ENCODE data around the gene ZC3H18. TPM values are rescaled to one million over a fixed set of nuclear protein-coding genes. Genes with fewer than 3 reads are reported as not detected.
A peak's percentile ranks its signal among the peaks of the same experiment; 100 is the strongest.
"Not testable (repeated sequence)": the region's sequence is repeated elsewhere in the genome, so short reads cannot be mapped to it uniquely, and the experiment has no call there.

ZC3H18 gene
- total and polyA plus RNA-seq, 5 donors: 17.5 to 25.1 (median 19.6) TPM

DNA sequence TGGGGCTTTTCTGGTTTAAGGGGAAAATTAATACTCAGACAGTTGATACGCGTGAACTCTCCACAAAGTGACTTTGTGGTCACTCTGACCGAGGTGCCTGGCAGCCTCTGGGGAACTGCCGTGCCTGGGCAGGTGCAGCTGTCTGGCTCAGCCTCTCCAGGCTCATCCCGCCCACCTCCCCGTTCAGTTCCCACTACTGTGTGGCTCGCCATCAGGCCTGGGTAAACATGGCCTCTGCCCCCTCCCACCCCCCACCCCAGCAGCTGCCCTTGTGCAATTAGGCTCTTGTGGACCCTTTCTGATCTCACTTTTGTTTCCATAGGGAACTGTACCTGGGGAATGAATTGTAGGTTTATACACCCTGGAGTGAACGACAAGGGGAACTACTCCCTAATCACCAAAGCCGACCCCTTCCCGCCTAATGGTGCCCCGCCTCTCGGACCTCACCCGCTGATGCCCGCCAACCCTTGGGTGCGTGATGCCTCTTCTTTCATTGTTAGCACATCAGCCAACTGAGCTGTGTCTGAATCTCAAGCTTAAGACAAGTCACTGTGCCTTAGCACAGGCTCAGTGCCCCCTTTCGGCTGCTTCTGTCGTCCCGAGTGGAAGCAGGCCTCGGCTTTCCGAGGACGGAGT is 27.8 kb downstream of the ZC3H18 start:
- intact Hi-C loops (cut with DNase I): no loop called here
- Histone ChIP-seq H3K9me3 (ENCODE audit: control insufficient read depth, low read length) (no peaks in the 10 kb centered on the region), H3K27me3 (ENCODE audit: control insufficient read depth, insufficient read depth) (no peaks in the 10 kb centered on the region), H3K4me3 (ENCODE audit: low read length) (no peak overlapping the region), H3K27ac (ENCODE audit: low read length) (peak overlapping the region; percentile 6), H3K4me1 (ENCODE audit: control insufficient read depth, insufficient read depth, low read length) (peaks cover 10% of the 10 kb centered on the region)
- WGBS: 89% methylated on average over 21 of the region's 21 CpGs
- ATAC-seq: no peak
- no peak for DNase-seq

DNA sequence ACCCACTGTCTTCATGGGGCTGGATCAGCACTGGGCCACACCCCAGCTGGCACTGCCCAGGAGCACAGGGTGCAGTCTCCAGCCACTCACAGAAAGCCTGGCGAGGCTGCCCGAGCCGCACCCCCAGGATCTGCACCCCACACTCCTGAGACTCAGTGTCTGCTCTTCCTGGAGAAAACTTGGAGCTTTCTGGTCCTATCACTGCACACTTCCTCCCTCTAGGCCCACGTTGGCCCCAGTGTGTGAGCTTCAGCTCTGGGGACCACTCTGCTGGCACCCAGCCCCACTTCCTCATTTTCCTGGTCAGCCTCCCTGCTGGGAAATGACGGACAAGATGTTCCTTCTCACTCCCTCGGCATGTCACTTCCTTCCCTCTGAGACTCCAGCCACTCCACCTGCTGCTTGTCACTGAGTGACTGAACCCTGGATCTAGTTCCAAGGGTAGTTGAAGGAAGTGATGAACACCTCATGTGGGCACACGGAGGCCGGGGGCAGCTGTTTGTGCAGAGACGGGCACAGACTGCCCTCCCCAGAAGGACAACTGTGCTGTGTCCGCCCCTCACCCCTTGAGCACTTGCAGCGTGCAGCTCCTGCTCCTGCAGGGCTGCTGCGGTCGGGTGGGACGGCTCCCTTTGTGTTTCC is 29.0 kb downstream of the ZC3H18 start:
- Histone ChIP-seq H3K27me3 (ENCODE audit: control insufficient read depth, insufficient read depth) (no peaks in the 10 kb centered on the region), H3K4me1 (ENCODE audit: control insufficient read depth, insufficient read depth, low read length) (peaks cover 10% of the 10 kb centered on the region), H3K9me3 (ENCODE audit: control insufficient read depth, low read length) (no peaks in the 10 kb centered on the region), H3K4me3 (ENCODE audit: low read length) (no peak overlapping the region), H3K27ac (ENCODE audit: low read length) (peak overlapping the region; percentile 95)
- peak; percentile 83 to 91 for ATAC-seq
- WGBS: 57% methylated on average over 14 of the region's 14 CpGs
- intact Hi-C loops (cut with DNase I): no loop called here
- peak; percentile 84 to 94 (median 94) for DNase-seq

DNA sequence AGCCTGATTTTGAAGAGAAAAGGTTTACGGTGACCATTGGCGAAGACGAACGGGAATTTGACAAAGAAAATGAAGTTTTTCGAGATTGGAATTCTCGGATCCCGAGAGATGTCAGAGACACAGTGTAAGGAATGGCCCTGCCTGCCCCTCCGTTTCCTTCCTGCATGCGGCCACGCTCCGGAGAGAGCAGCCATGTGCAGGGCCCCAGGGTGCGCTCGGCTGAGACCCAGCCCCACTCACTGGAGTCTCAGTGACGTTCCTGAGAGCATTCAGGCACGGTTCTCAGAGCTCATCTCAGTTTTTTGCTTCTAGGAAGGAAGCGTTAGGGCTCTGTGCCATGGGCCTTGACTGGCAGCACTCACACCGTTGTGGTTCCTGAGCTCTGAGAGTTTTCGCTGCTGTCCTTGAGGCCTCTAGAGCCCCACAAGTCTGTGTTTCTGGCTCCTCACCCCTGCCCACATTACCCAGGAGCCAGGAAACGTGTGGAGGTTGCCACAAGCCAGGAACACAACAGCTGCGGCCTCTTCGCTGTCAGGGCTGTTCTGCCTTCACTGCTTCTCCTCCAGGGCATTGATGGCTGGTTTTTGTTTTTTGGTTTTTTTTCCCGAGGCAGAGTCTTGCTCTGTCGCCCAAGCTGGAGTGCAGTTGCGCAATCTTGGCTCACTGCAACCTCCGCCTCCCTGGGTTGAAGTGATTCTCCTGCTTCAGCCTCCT is 29.8 kb downstream of the ZC3H18 start:
- Histone ChIP-seq H3K27me3 (ENCODE audit: control insufficient read depth, insufficient read depth) (no peaks in the 10 kb centered on the region), H3K27ac (ENCODE audit: low read length) (peak overlapping the region; percentile 83), H3K4me1 (ENCODE audit: control insufficient read depth, insufficient read depth, low read length) (peaks cover 8% of the 10 kb centered on the region), H3K4me3 (ENCODE audit: low read length) (no peak overlapping the region), H3K9me3 (ENCODE audit: control insufficient read depth, low read length) (no peaks in the 10 kb centered on the region)
- WGBS: 73% methylated on average over 25 of the region's 25 CpGs
- peak; percentile 57 to 83 (median 67) for DNase-seq
- intact Hi-C loops (cut with DNase I): no loop called here
- peak; percentile 3 to 35 for ATAC-seq

DNA sequence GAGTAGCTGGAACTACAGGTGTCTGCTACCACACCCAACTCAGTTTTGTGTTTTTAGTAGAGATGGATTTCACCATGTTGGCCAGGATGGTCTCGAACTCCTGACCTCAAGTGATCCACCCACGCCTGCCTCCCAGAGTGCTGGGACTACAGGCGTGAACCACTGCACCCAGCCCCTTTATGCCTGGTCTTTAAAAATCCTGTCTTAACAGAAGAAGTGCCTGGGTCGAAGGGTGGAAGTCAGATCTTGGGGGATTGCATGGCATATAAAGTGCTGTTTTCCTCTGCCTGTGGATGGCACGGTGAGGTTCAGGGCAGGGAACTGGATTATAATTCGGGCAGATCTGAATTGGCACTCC is 30.3 kb downstream of the ZC3H18 start:
- 93% methylated on average over 6 of the region's 6 CpGs for WGBS
- no peak for ATAC-seq
- no peak overlapping the region for H3K4me3 ChIP-seq (ENCODE audit: low read length)
- no peaks in the 10 kb centered on the region for H3K27me3 ChIP-seq (ENCODE audit: control insufficient read depth, insufficient read depth)
- no peaks in the 10 kb centered on the region for H3K9me3 ChIP-seq (ENCODE audit: control insufficient read depth, low read length)
- intact Hi-C loops (cut with DNase I): no loop called here
- no peak for DNase-seq
- peak overlapping the region; percentile 83 for H3K27ac ChIP-seq (ENCODE audit: low read length)
- H3K4me1 ChIP-seq (ENCODE audit: control insufficient read depth, insufficient read depth, low read length): peaks cover 8% of the 10 kb centered on the region

DNA sequence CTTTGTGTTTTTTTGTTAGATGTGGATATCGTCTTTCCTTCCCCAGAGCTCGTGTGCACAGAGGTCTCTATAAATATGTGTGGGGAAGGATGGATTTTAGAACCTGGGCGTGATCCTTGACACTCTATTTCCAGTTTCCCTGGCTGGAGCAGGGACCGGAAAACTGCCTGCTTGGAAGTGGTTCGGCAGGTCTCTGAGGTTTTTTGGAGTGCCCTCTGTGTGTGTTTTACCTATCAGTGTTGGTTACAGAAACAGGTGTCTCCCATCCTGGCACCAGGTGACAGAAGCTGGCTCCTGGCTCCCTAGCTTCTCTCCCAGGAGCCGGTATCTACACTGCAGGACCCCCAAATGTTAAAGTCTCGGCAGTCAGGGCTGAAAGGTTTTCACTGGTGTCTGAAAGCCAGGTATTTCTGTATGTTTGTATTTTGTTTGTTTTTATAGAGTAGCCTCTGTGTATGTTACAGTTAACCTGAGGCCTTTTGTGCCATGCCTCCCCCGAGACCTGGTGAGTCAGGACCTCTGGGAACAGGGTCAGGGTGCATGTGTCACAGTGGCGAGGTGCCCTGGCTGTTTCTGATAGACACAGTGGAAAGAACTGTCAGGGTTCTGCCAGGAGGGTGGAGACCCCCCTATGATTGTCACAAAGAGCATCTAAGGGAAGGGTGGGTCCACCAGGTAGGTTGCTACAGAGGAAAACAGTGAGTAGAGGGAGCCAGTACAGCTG is 31.3 kb downstream of the ZC3H18 start:
- WGBS: 90% methylated on average over 9 of the region's 9 CpGs
- ATAC-seq: no peak

DNA sequence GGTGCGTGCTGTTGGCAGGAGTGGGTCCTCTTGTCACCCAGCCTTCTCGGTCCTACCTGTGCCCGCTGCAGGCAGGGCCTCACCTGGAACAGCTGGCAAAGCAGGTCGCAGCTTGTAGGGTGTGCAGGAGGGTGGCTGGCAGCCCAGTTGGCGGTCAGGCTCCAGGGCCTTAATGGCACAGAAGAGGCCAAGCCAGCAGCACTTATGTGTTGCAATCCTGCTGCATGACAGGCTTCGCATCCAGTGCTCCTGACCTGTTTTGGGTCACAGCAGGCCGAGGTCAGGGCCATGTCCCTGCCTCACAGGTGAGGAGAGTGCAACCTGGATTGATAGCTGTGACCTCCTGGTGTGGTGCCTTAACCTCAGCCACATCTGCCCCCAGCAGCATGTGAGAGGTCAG is 31.9 kb downstream of the ZC3H18 start:
- Histone ChIP-seq H3K27ac (ENCODE audit: low read length) (no peak overlapping the region), H3K27me3 (ENCODE audit: control insufficient read depth, insufficient read depth) (no peaks in the 10 kb centered on the region), H3K9me3 (ENCODE audit: control insufficient read depth, low read length) (no peaks in the 10 kb centered on the region), H3K4me3 (ENCODE audit: low read length) (no peak overlapping the region), H3K4me1 (ENCODE audit: control insufficient read depth, insufficient read depth, low read length) (peaks cover 8% of the 10 kb centered on the region)
- DNase-seq: no peak
- intact Hi-C loops (cut with DNase I): no loop called here
- no peak for ATAC-seq
- WGBS: 89% methylated on average over 7 of the region's 7 CpGs

More for the DNA sequence above, 31.3 kb downstream of the ZC3H18 start:
- intact Hi-C loops (cut with DNase I): no loop called here
- no peaks in the 10 kb centered on the region for H3K9me3 ChIP-seq (ENCODE audit: control insufficient read depth, low read length)
- H3K4me1 ChIP-seq (ENCODE audit: control insufficient read depth, insufficient read depth, low read length): peaks cover 8% of the 10 kb centered on the region
- H3K27ac ChIP-seq (ENCODE audit: low read length): no peak overlapping the region
- DNase-seq: no peak
- H3K27me3 ChIP-seq (ENCODE audit: control insufficient read depth, insufficient read depth): no peaks in the 10 kb centered on the region
- no peak overlapping the region for H3K4me3 ChIP-seq (ENCODE audit: low read length)

DNA sequence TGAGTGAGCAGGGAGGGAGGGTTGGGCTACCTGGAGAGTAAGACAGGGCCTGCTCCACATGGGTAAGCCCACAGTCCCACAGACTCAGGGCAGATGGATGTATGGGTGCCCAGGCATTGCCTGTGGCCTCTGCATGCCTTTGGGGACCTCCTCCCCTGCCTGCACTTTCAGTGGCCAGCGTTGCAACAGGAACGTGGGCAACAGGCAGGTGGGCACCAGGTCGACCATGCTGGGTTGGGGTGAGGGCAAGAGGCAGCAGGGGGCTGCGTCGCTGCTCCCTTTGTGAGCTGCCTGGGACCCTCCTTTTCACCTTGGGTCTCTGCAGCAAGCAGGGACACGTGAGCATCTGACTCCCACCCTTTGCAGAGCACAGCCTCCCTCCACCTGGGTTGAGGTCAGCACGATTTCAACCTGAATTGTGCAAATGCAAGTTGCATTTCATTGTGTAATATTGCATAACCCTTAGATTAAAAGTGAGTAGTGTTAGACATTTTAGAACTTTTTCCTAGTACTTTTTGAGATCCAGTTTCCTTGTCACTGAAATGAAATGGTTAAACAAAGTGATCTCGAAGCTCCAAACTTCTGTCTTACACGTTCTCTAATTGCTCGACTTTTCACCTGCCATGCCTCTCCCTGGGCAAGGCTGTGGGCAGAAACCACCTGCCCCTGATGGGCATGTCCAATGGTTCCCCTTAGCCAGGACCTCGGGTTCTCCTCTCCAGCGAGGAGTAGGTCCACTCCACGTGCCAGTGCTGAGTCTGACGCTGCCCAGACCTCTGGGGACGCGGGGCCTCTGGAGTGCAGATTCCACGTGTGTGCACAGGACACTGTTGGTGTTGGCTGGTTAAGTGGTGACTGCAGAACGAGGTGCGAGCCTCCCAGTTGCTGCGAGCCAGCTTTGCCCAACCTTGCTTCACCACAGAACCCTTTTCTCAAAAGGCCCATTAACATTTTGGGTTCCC is 35.3 kb downstream of the ZC3H18 start:
- Histone ChIP-seq H3K4me3 (ENCODE audit: low read length) (no peak overlapping the region), H3K4me1 (ENCODE audit: control insufficient read depth, insufficient read depth, low read length) (no peaks in the 10 kb centered on the region), H3K9me3 (ENCODE audit: control insufficient read depth, low read length) (no peaks in the 10 kb centered on the region), H3K27ac (ENCODE audit: low read length) (no peak overlapping the region), H3K27me3 (ENCODE audit: control insufficient read depth, insufficient read depth) (no peaks in the 10 kb centered on the region)
- intact Hi-C loops (cut with DNase I): no loop called here
- ATAC-seq (peak in 1 of 2 donors; percentile 26), DNase-seq (no peak)
- 65% methylated on average over 20 of the region's 20 CpGs for WGBS

DNA sequence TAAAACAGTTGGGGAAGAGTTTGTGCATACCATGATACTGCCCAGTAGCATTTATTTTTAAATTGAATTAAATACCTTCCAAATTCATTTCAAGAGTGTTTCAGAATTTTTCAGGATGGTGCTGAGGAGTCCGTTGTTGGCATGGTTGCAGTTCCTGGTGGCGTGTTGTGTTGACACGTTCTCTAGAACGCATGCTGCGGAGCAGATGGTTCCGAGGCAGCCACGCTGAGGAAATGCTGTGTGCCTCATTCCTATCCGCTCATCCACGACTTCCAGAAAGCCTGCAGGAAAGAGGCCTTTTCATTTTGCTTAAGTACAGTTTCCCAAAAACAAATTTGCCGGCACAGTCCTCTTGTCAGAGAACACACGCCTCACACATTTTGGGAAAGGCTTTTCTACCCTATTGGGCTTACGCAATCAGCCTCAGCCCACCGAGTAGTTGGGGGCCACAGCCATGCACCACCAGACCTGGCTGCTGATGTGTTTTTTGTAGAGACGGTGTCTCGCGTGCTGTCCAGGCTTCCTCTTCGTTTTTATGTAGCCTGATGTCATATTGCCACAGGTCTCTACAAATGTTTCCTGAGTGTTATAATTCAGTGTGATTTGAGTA is 36.0 kb downstream of the ZC3H18 start:
- intact Hi-C loops (cut with DNase I): no loop called here
- no peak overlapping the region for H3K4me3 ChIP-seq (ENCODE audit: low read length)
- no peaks in the 10 kb centered on the region for H3K9me3 ChIP-seq (ENCODE audit: control insufficient read depth, low read length)
- no peak overlapping the region for H3K27ac ChIP-seq (ENCODE audit: low read length)
- DNase-seq (no peak), ATAC-seq (no peak)
- WGBS: 90% methylated on average over 17 of the region's 17 CpGs
- H3K4me1 ChIP-seq (ENCODE audit: control insufficient read depth, insufficient read depth, low read length): no peaks in the 10 kb centered on the region
- no peaks in the 10 kb centered on the region for H3K27me3 ChIP-seq (ENCODE audit: control insufficient read depth, insufficient read depth)

DNA sequence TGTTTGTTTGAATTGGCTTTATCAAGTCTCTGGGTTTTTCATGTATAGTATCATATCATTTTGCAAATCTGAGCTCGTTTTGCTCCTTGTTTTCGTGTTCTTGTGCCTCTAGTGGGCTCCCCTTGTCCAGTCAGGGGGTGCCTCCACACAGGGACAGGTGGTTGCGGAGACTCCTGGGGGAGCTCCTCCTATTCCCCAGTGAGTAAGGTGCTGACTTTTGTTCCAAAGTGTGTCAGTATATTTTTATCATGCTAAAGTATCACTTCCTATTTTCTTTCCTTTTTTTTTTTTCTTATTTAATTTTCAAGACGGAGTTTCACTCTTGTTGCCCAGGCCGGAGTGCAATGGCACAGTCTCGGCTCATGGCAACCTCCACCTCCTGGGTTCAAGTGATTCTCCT is 37.9 kb downstream of the ZC3H18 start:
- 82% methylated on average over 6 of the region's 6 CpGs for WGBS

DNA sequence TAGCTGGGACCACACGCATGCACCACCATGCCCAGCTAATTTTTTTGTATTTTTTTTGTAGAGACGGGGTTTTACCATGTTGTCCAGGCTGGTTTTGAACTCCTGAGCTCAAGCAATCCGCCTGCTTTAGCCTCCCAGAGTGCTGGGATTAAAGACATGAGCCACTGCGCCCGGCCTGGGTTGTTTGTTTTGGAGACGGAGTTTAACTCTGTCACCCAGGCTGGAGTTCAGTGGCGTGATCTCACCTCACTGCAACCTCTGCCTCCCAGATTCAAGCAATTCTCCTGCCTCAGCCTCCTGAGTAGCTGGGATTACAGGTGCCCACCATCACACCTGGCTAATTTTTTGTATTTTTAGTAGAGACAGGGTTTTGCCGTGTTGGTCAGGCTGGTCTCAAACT is 39.2 kb downstream of the ZC3H18 start:
- intact Hi-C loops (cut with DNase I); H3K27ac ChIP-seq (ENCODE audit: low read length): not testable (repeated sequence)

More for the DNA sequence above, 37.9 kb downstream of the ZC3H18 start:
- H3K4me1 ChIP-seq (ENCODE audit: control insufficient read depth, insufficient read depth, low read length): no peaks in the 10 kb centered on the region
- intact Hi-C loops (cut with DNase I): no loop called here
- H3K27ac ChIP-seq (ENCODE audit: low read length): no peak overlapping the region
- ATAC-seq (no peak), DNase-seq (no peak)
- no peaks in the 10 kb centered on the region for H3K9me3 ChIP-seq (ENCODE audit: control insufficient read depth, low read length)
- no peak overlapping the region for H3K4me3 ChIP-seq (ENCODE audit: low read length)
- H3K27me3 ChIP-seq (ENCODE audit: control insufficient read depth, insufficient read depth): no peaks in the 10 kb centered on the region

More for the DNA sequence above, 39.2 kb downstream of the ZC3H18 start:
- not testable (repeated sequence) for ATAC-seq; H3K4me1 ChIP-seq (ENCODE audit: control insufficient read depth, insufficient read depth, low read length); H3K27me3 ChIP-seq (ENCODE audit: control insufficient read depth, insufficient read depth); H3K4me3 ChIP-seq (ENCODE audit: low read length); H3K9me3 ChIP-seq (ENCODE audit: control insufficient read depth, low read length); DNase-seq
- 95% methylated on average over 8 of the region's 8 CpGs for WGBS

Measured in right cardiac atrium (tissue), 5 donors.